HG03575 (cell line): ENCODE measurements around the gene MTX2.
A peak's percentile ranks its signal among the peaks of the same experiment; 100 is the strongest.
"Not testable (repeated sequence)": the region's sequence is repeated elsewhere in the genome, so short reads cannot be mapped to it uniquely, and the experiment has no call there.

ENCODE experiments used
- ATAC-seq: cut with Tn5 transposase; IDR thresholded peaks from one replicate; pipeline ENCODE4 v1.9.1; 2021; ENCODE audit not compliant: unreplicated experiment, insufficient number of reproducible peaks, low FRiP score; ENCODE audit errors: extremely low read depth

The MTX2 gene

DNA sequence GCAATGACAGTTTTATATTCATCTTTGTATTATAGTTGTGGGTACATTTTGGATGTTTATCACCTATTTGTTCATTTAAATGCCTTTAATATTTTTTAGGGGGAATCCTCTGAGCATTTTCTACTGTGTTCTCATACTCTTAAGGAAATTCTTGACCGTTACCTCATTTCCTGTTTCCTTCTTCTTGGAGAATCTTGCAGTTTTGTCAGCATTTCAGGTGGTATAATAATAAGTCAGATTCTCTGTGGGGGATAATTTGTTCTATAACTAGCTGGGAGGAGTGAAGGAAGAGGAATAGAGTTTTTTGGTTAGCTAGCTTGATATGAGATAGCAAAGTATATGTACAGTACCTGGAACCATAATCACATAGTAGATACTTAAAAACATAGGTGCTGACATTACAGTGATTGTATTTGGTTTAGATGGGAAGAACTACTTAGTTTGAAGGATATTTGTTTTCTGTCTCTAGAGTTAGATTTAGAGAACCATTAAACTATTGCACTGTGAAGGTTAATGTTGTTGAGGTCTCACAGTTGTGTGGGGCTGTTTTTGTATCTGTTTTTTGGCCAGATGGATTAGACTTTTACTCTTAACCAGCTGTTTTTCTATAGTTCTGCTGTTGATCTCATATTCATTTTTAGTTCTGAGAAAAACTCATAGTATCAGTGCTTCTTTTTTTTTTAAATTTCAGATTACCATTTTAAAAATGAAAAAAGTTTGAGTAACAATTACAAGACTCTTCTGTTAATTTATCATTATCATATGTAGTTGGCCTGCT lies 14.2 kb downstream of the MTX2 start:
- no peak for ATAC-seq

DNA sequence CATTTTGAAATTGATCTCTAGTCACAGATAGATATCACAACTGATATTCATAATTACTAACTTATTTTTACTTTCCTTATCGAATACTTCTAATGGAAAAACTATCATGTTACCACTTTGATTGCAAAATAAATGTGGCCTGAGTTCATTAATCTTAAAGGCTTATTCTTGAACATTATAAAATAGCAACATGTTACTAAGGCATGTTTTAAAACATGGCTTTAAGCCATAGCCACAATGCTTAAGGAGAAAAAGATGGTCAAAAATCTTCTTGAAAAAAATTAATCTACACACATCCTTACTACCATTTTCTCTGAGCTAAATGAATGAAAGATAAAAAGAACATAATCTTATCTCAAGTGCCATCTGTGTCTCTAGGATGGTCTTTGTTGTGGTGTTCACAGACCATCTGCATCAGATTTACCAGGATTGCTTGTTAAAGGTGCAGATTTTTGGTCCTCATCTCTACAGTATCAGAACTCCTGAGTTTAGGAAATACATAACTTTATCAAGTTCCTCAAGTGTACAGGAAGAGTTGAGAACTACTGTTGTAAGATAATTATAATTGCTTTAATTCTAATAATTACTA lies 15.3 kb downstream of the MTX2 start:
- ATAC-seq: no peak

DNA sequence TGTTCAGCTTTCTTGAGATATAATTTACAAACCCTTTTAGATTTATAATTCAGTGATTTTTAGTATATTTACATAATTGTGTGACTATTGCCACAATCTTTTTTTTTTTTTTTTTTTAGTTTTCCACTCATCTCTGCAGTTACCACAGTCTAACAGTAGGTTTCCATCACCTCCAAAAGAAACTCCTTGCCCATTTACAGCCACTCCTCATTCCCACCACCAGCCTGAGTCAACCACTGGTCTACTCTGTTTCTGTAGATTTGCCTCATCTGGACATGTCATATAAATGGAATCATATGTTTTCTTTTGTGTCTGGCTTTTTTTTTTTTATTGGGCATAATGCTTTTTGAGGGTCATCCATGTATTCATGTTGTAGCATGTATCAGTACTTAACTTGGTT lies 16.1 kb downstream of the MTX2 start:
- ATAC-seq: no peak

DNA sequence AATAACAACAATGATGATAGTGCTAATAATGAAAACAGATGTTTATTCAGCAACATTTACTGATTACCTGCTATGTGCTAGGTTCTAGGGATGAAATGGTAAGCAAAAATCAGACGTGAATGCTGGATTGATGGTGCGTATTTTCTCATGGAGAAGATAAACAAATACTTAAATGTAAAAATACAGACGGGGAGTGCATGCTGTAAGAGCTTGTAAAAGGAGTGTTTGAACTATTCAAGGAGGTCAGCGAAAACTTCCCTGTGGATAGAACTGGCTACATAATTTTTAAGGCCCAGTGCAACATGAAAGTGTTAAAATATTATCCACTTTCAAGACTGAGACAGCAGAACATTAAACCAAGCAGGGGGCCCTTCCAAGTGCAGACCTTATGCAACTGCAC lies 22.1 kb downstream of the MTX2 start:
- ATAC-seq: no peak

DNA sequence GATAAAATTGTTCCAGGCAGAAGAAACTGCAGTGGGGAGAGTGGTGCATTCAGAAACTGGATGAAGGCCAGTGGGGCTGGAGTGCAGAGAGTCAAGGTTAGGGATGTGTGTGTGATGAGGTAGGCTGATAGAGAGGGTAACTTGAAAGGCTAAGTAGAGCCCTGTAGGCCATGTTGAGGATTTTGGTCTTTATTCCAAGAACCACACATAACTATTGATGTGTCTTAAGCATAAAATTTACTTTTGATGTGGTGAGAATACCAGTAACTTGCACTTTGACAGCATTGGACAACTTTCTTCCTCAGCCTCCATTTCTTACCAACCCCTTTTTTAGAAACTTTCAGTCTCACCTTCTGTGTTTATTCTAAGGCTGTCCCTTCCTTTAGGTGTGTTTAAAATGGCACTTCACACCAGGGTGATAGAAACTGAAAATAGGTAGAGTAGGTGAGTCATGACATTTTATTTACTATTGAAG lies 22.6 kb downstream of the MTX2 start:
- ATAC-seq: peak; percentile 80

DNA sequence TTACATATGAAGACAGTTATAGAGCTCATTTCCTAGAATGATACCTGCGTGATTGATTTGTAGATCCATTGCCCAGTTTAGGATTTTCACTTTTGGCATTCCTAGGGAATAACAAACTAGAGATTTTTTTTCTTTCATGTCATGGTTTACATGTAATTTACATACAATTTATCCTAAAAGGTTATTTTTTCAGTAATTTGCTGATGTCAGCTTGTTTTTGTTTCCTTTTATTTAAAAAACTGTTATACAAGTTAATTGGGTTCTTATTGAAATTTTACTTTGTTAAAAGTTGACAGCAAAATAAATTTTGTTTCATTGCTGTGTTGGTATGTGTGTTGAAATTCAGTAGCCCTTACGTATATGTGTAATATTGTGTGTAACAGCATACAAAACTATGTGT lies 23.4 kb downstream of the MTX2 start:
- ATAC-seq: no peak

DNA sequence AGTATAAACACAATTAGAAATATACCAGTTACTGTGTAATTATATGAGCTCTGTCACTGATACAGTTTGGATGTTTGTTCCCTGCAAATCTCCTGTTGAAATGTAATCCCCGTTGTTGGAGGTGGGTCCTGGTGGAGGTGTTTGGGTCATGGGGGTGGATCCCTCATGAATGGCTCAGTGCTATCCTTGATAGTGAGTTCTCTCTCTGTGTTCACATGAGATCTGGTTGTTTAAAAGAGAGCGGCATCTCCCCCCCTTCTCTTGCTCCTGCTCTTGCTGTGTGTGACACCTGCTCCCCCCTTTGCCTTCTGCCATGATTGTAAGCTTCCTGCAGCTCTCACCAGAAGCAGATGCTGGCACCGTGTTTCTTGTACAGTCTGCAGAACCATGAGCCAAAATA lies 24.1 kb downstream of the MTX2 start:
- no peak for ATAC-seq

DNA sequence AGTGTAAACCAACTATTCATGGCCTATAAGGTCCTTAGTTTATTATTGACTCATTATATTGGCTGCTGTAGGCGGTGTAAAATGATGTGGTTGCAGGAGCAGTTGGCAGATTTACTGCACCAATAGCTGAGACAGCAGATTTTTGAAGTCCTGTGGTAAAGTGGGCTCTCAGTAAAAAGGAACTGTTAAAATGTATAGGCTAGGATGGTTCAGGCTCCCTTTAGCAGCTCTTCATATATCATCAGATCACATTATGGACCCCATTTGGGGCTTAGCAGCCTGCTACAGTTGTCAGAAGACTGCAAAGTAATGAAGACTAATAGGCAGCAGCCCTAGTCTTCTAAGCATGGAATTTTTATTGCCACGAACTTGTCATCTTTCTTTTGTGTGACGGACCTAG lies 27.8 kb downstream of the MTX2 start:
- no peak for ATAC-seq

DNA sequence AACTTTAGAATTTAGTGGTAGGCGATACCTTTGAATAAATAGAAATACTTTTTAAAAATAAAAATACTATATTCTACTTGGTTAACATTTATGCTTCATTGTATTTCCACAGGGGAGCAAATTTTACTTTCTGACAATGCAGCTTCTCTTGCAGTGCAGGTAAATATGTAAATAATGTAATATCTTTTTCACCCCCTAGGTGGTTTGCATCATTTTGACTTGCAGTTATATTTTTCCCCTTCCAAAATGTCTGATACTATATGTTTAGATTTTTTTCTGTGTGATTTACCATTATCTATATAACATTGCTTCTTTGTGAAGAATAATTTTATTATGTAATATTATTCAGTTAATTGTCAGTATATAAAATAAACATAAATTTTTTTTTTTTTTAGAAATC lies 28.5 kb downstream of the MTX2 start:
- ATAC-seq: no peak

DNA sequence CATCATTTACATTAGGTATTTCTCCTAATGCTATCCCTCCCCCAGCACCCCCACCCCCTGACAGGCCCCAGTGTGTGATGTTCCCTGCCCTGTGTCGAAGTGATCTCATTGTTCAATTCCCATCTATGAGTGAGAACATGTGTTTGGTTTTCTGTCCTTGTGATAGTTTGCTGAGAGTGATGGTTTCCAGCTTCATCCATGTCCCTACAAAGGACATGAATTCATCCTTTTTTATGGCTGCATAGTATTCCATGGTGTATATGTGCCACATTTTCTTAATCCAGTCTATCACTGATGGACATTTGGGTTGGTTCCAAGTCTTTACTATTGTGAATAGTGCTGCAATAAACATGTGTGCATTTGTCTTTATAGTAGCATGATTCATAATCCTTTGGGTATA lies 36.8 kb downstream of the MTX2 start:
- not testable (repeated sequence) for ATAC-seq

DNA sequence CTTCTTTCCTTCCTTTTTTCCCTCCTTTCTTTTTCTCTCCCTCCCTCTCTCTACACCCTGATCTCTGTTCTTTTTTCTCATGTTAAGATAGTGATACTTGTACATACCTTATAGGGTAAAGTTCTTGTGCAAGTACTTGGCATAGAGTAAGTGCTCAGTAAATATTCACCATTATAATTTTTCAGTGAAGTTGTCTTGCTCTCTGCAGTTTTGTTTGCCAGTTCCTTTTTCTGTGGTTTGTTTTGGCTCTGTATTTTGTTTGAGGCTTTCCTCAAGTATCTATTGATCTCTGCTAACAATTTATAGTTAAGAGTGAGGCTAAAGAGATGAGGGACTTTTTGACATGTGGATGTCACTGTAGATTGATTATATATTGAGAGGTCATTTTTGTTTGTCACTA lies 48.0 kb downstream of the MTX2 start:
- ATAC-seq: no peak

DNA sequence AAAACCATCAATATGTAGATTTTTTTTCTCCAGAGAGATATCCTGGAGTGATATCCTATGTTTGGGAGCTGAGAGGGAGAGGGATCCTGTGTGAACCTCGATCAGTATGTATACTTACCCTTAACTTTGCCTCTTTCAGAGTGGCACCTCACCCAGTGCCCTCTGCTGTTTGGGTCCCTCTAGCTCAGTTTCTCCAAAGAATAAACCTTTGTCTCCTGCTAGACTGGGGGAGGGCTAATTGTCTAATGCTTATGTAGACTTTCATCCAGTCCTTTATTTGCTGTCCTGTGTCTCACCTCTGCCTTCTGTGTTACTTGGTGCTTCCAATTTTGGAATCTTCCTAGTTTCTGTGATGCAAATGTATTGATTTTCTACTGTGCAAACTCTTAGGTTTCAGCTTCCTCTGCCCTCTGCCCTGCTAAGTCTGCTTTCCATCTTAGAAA lies 48.4 kb downstream of the MTX2 start:
- no peak for ATAC-seq

DNA sequence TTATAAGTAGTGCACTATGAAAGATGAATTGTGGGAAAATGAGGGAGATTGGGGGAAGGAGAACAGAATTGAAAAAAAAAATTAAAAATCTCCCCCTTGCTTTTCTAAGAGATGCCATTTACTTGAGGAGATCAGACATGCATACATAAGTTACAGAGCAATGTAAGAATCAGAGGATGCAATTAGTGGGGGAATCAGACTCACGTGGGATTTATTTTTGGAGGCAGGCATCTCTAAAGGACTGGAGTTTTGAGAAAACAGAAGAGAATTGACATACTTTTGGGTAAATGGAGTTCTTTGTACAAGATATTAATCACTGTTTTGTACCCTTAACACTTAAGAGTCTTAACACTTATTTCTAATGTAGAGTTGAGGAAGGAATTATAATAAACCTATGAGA lies 52.7 kb downstream of the MTX2 start:
- no peak for ATAC-seq

DNA sequence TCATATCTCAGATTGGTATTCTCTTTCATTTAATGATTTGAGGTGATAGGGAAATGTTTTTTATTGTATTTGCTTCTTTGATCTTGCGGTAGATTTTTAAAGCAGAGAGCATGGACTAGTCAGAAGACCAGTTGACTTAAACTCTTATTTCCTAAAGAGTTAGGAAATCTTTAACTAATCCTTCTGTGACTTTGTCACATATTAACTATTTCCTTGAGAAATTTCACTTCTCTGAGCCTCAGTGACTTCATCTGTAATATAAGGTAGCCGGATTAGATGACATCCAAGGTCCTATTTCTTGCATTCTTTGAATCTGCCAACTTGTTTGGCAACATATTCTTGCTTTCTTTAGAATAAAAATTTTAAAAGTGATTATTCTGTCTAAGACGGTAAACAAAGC lies 55.6 kb downstream of the MTX2 start:
- no peak for ATAC-seq

DNA sequence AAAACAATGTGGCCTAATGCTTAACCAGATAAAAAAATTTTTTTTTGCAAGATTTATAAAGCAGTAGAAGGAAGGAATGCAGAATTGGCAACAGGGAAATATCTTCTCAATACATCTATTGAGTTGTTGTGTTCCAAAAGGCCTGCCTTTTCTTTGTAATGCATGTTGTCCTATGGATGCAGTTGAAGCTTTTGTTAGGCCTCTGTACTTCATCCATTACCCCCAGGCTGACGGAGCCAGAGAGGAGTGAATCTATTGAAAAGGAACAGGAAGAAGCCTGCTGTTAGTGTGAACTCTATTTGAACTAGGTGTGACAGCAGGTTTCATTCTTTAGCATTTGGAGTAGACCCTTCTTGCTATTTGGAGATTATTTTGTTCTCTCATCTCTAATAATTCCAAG lies 56.5 kb downstream of the MTX2 start:
- ATAC-seq: no peak

DNA sequence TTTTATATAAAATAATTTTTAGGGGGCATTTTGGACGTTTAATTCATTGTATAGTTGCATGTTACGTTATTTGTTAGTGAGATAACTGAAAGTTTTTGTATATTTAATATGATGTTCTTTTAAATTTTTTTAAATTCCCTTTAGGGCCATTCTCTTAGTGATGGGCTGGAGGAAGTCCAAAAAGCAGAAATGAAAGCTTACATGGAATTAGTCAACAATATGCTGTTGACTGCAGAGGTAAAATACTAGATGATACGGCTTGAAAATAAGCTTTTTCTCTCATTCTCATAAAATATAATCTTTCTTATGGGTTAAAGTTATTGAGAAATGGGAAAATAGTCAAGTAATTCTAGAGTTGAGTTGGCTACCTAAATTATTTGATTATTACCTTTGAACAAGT lies 58.9 kb downstream of the MTX2 start:
- ATAC-seq: no peak

DNA sequence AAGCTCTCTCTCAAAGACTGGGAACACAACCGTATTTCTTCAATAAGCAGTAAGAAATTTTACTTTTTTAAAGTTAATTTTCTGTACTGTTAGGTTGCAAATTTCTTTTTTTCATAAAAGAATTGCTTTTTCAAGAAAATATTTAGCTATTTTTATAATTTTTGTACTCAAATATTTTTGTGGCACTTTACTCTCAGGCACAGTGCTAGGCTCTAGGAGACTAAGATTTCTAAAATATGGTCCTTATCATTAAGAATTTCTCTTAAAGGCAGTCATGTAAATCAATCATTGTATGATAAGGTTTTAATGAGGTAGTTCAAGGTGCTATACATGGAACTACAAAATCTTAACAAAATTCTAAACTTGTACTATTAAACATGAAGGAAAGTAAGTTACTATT lies 61.4 kb downstream of the MTX2 start:
- no peak for ATAC-seq

DNA sequence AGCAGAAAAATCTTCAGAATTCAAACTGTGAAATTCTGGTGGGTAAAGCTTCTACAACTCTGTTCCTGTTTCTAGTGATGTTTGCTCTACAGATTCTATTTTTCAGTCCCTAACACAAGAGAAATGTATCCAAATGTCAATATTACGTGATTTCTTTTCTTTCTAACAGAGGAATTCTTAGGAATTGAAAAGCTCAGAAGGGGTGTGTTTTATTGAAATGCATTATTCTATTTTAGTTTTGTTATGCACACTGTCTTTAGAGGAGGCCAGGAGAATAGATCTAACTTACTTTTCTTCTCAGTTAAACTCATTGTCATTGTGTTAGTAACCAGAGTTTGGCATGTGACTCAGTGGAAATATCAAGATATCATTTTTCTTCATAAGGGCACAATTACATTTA lies 62.4 kb downstream of the MTX2 start:
- ATAC-seq: no peak

DNA sequence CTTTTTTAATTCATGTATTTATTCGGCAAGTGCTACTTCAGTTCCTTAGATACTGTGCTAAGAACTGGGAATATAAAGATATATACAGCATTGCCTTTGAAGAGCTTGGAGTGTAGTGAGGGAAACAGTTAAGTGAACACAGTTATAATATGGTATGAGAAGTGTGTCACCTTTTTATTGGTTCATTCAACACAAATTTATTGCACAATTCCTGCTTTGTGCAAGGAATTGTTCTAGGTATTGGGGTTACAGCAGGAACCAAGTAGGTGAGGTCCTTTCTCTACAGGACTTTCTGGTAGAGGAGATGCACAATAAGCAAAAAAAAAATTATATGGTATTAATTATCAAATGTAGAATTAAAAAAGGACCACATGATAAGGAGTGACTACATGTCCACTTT lies 65.5 kb downstream of the MTX2 start:
- no peak for ATAC-seq

DNA sequence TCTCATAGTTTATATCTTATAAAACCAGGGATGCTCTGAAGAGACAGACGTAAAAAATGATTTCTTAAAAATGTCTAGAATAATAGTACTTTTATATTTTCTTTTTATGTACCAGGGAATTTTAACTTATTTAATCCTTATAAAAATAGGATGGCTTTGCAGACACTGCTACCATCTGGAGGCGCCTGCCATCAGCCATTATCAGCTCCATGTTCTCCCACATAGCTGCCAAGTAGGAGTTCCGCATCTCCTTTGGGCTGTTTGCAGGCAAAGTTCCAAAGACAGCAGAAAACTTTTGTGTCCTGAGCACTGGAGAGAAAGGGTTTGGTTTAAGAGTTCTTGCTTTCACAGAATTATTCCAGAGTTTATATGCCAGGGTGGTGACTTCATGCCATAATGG lies 69.2 kb downstream of the MTX2 start:
- no peak for ATAC-seq

DNA sequence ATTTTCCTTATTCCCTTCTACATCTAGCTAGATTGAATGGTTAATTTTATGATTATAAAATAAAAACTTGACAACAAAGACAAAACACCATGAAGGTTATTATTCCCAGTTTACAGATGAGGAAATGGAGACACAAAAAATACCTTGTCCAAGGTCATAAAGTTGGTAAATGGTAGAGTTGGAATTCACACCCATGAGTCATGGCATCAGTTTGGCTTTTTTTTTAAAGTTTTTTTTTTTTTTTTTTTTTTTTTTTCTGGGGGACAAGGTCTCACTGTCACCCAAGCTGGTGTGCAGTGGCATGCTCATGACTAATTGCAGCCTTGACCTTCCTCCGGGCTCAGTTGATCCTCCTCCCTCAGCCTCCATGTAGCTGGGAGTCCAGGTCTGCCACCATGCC lies 70.0 kb downstream of the MTX2 start:
- no peak for ATAC-seq
